PC-3 (cell line): ENCODE data around the gene YKT6. TPM values are rescaled to one million over a fixed set of nuclear protein-coding genes. Genes with fewer than 3 reads are reported as not detected.

ENCODE experiments used
- ATAC-seq: fragments of 200-7000 bp; cut with Tn5 transposase; 2 replicates; pipeline ENCODE4 v1.9.1; 2020; ENCODE audit warnings: mild to moderate bottlenecking, moderate library complexity
- BruUV-seq: library from RNA; stranded (reverse); fragments of 400-500 nt; replicated peaks from 2 replicates; lab custom pipeline; 2021; lab: Mats Ljungman, UMichigan
- CTCF ChIA-PET: fragments of 300-600 bp; sonication (Branson Sonifier 250); formaldehyde crosslinking; loops from one replicate; lab custom pipeline; 2022; ENCODE audit warnings: antibody characterized with exemption; lab: Charles Lee
- POLR2A ChIA-PET: fragments of 300-600 bp; sonication (Branson Sonifier 250); formaldehyde crosslinking; loops from one replicate; lab custom pipeline; 2022; ENCODE audit warnings: antibody characterized with exemption; ENCODE audit not compliant: unreplicated experiment; lab: Charles Lee
- DNase-seq: peaks from one replicate; pipeline ENCODE4 v3.0.0-alpha.2; 2015
- H2AFZ ChIP-seq: fragments of 300-600 bp; sonication (generic); 2 replicates; pipeline ENCODE4 v1.6.0; 2016; ENCODE audit warnings: antibody characterized with exemption, low read length
- H3F3A ChIP-seq: fragments of 300-600 bp; sonication (generic); one replicate; pipeline ENCODE4 v1.6.0; 2017; ENCODE audit warnings: antibody characterized with exemption, low read length, control low read depth, mild to moderate bottlenecking; ENCODE audit not compliant: unreplicated experiment
- H3K27ac ChIP-seq: fragments of 300-600 bp; sonication (generic); 2 replicates; pipeline ENCODE4 v1.5.1; 2016; ENCODE audit warnings: mild to moderate bottlenecking, low read length
- H3K27me3 ChIP-seq: fragments of 300-600 bp; sonication (generic); 2 replicates; pipeline ENCODE4 v1.6.1; 2016; ENCODE audit warnings: low read length, mixed read lengths
- H3K36me3 ChIP-seq: fragments of 300-600 bp; sonication (generic); 2 replicates; pipeline ENCODE4 v1.6.1; 2016; ENCODE audit warnings: low read depth, mixed run types, low read length, mixed read lengths
- H3K4me1 ChIP-seq: fragments of 300-600 bp; sonication (generic); 2 replicates; pipeline ENCODE4 v1.5.1; 2016; ENCODE audit warnings: low read length; ENCODE audit not compliant: insufficient read depth
- H3K4me2 ChIP-seq: fragments of 300-600 bp; sonication (generic); 2 replicates; pipeline ENCODE4 v1.6.0; 2016; ENCODE audit warnings: low read length
- H3K4me3 ChIP-seq: fragments of 300-600 bp; sonication (generic); 2 replicates; pipeline ENCODE4 v1.5.1; 2016; ENCODE audit warnings: mild to moderate bottlenecking, low read length, mixed read lengths
- H3K79me2 ChIP-seq: fragments of 300-600 bp; sonication (generic); 2 replicates; pipeline ENCODE4 v1.6.1; 2017; ENCODE audit warnings: low read length, mixed read lengths
- H3K9ac ChIP-seq: fragments of 300-600 bp; sonication (generic); 2 replicates; pipeline ENCODE4 v1.6.0; 2016; ENCODE audit warnings: mild to moderate bottlenecking, low read length
- H3K9me2 ChIP-seq: fragments of 300-600 bp; sonication (generic); replicated peaks from 2 replicates; pipeline ENCODE4 v1.6.1; 2016; ENCODE audit warnings: mixed run types, low read length, mixed read lengths
- H3K9me3 ChIP-seq: fragments of 300-600 bp; sonication (generic); 2 replicates; pipeline ENCODE4 v1.6.1; 2016; ENCODE audit warnings: low read length, mixed read lengths
- H4K20me1 ChIP-seq: fragments of 300-600 bp; sonication (generic); 2 replicates; pipeline ENCODE4 v1.6.1; 2016; ENCODE audit warnings: low read length, mixed read lengths
- CTCF ChIP-seq: fragments of 300-600 bp; sonication (generic); conservative IDR thresholded peaks from 2 replicates; pipeline ENCODE4 v1.5.1; 2017; ENCODE audit warnings: antibody characterized with exemption, low read depth, mild to moderate bottlenecking, low read length
- EZH2 ChIP-seq: fragments of 300-600 bp; sonication (generic); IDR thresholded peaks from one replicate; pipeline ENCODE4 v1.6.1; 2017; ENCODE audit warnings: antibody characterized with exemption, mild to moderate bottlenecking, low read length; ENCODE audit not compliant: unreplicated experiment
- EZH2phosphoT487 ChIP-seq: fragments of 300-600 bp; sonication (generic); IDR thresholded peaks from 2 replicates; pipeline ENCODE4 v1.6.1; 2018; ENCODE audit warnings: mild to moderate bottlenecking, antibody characterized with exemption, low read length, borderline replicate concordance
- intact Hi-C: fragments of 100-400 bp; cut with micrococcal nuclease; formaldehyde crosslinking; loops from 2 replicates; pipeline ENCODE4 v1.9.0; 2023
- total RNA-seq: library from RNA; depleted of rRNA; stranded (reverse); fragments of >200 nt; gene quantifications from 2 replicates; pipeline ENCODE4 v1.2.3, GENCODE V29; 2014

The YKT6 gene
- total RNA-seq, 1 experiment from 2014 or later, result 133 TPM

DNA sequence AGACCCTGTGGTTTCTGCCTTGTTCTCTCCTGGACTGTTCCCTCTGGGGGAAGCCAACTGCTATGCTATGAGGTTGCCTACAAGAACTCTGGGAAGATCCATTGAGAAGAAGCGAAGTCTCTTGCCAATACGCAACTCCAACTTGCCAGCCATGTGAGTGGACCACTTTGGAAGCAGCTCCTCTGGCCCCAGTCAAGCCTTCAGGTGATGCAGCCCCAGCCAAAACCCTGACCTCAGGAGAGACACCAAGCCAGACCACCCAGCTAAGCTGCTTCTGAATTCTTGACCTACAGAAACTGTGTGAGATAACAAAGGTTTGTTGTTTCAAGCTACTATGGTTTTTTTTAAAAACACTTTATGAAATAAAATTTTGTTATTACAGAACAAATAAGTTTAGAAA is 39.4 kb upstream of the YKT6 start:
- no peak overlapping the region for H3K4me3 ChIP-seq
- no peak for ATAC-seq
- no peak overlapping the region for H2AFZ ChIP-seq
- H3K79me2 ChIP-seq, result no peaks in the 10 kb centered on the region
- H3K4me2 ChIP-seq, result no peak overlapping the region
- no TSS peak for BruUV-seq
- no peaks in the 10 kb centered on the region for H3K36me3 ChIP-seq
- H3K9me2 ChIP-seq, result no peaks in the 10 kb centered on the region
- no peaks in the 10 kb centered on the region for H3F3A ChIP-seq
- TF ChIP-seq EZH2phosphoT487 (no peak), CTCF (no peak), EZH2 (no peak)
- intact Hi-C loops, result no loop called here
- no peak overlapping the region for H3K27ac ChIP-seq
- CTCF ChIA-PET, result no interaction called here
- no peaks in the 10 kb centered on the region for H3K9me3 ChIP-seq
- POLR2A ChIA-PET, result no interaction called here
- H3K9ac ChIP-seq, result no peak overlapping the region
- no peak for DNase-seq
- H3K4me1 ChIP-seq, result peaks cover 12% of the 10 kb centered on the region; the same call in 1 of the 2 replicates
- no peaks in the 10 kb centered on the region for H4K20me1 ChIP-seq
- 0 out of 2 replicates have a peak, but pooled peaks cover 6% of the 10 kb centered on the region for H3K27me3 ChIP-seq

GRCh38 chr7:44162179-44162578 is 38.6 kb upstream of the YKT6 start:
- no peak for TF ChIP-seq EZH2phosphoT487
- no peak for TF ChIP-seq EZH2
- no peak for TF ChIP-seq CTCF
- Histone ChIP-seq H2AFZ (no peak overlapping the region), H3K79me2 (no peaks in the 10 kb centered on the region), H3K4me3 (no peak overlapping the region), H3K9me3 (no peaks in the 10 kb centered on the region), H4K20me1 (no peaks in the 10 kb centered on the region), H3K27ac (no peak overlapping the region), H3K4me1 (peaks cover 12% of the 10 kb centered on the region; the same call in 1 of the 2 replicates), H3K27me3 (0 out of 2 replicates have a peak, but pooled peaks cover 6% of the 10 kb centered on the region), H3K36me3 (no peaks in the 10 kb centered on the region), H3K9ac (no peak overlapping the region), H3K9me2 (no peaks in the 10 kb centered on the region), H3K4me2 (no peak overlapping the region), H3F3A (no peaks in the 10 kb centered on the region)
- BruUV-seq, result no TSS peak
- ATAC-seq (no peak), DNase-seq (no peak)
- CTCF ChIA-PET, result no interaction called here
- intact Hi-C loops, result no loop called here
- POLR2A ChIA-PET, result no interaction called here

DNA sequence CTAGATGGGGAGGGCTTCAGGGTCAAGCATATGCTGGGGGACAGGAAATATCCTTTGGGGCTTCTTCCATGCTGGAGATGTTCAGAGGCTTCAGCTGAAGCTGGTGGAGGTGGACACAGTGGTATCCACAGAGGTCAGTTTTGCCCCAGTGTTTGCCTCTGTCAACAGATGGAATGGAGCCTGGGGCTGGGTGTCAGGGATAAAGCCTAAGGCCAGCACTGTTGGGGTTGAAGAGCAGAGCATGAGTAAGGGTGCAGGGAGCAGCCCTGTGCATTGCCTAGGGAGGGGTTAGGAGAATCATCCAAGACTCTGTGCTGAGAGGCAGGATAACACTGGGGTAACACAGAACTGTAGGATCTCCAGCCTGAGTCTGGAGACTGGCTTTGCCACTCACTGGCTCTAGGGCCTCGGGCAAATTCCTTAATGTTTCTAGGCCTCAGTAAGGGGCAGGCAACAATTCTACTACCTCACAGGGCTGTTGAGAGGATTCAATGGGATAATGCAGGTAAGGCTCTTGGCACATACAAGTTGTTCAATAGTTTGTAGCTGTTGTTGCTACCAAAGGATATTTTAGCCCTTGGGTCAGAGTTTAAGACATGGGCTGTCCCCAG is 37.9 kb upstream of the YKT6 start:
- Histone ChIP-seq H3K9me3 (no peaks in the 10 kb centered on the region), H4K20me1 (no peaks in the 10 kb centered on the region), H3K4me3 (no peak overlapping the region), H2AFZ (no peak overlapping the region), H3K4me2 (no peak overlapping the region), H3K27ac (no peak overlapping the region), H3K9ac (no peak overlapping the region), H3K4me1 (peaks cover 12% of the 10 kb centered on the region; the same call in 1 of the 2 replicates), H3K9me2 (no peaks in the 10 kb centered on the region), H3K36me3 (no peaks in the 10 kb centered on the region), H3F3A (no peaks in the 10 kb centered on the region), H3K79me2 (no peaks in the 10 kb centered on the region), H3K27me3 (0 out of 2 replicates have a peak, but pooled peaks cover 6% of the 10 kb centered on the region)
- ChIA-PET POLR2A (no interaction called here), CTCF (no interaction called here)
- intact Hi-C loops, result no loop called here
- DNase-seq (no peak), ATAC-seq (no peak)
- no TSS peak for BruUV-seq
- TF ChIP-seq CTCF (no peak), EZH2phosphoT487 (no peak), EZH2 (no peak)
